ENCODE measurements around the gene HEPH. TPM values are rescaled to one million over a fixed set of nuclear protein-coding genes. Genes with fewer than 3 reads are reported as not detected.

The HEPH gene
- total and polyA plus RNA-seq, 2 experiments from 2014 or later = 10.1 to 64.7 TPM

DNA sequence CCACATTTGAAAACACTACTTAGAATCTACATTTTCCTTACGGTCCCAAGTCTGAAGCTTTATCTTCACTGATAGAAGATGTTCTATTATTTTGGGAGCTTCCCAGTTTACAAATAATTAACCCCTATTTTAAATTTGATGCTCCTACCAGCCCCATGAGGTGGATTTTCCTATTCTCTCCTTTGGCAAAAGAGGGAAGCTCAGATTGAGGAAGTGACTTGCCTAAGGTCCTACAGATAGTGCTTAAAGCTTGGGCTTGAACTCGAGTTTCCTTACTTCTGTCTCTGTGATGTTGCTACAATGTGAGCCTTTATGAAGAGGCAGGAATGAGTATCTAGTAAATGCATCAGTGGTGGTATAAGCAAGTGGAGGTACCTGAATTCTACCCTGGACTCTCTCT lies 27.5 kb downstream of the HEPH start:
- Mint-ChIP-seq H3K27ac (no peak overlapping the region), H3K9me3 (no peaks in the 10 kb centered on the region)

DNA sequence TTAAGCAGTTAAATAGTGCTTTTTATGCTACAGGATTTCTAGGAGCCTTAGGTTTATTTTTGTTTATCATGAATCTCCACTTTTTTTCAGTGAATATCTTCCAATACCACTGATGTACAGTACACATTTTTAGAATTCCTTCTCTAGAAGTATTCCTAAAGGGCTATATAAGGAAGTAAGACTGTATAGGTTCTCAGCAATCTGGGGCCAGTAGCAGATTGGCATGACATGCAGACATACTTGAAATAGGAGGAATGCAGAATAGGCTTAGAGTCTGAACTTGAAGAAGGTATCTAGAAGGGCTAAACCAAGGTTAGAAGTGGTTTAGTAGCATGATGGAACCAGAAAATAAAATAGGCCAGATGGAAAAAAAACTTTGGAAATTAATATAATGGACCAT lies 29.8 kb downstream of the HEPH start:
- ATAC-seq (no peak), DNase-seq (ENCODE audit: low spot score) (no peak)
- H3K27me3 Mint-ChIP-seq (ENCODE audit: insufficient read depth, low read depth, poor library complexity) = no peaks in the 10 kb centered on the region
- no peaks in the 10 kb centered on the region for H3K79me2 ChIP-seq (replicated peaks; ENCODE audit: insufficient read depth)
- no peaks in the 10 kb centered on the region for H3K36me3 ChIP-seq (ENCODE audit: insufficient read depth)
- H4K20me1 ChIP-seq (replicated peaks; ENCODE audit: insufficient read depth) = no peaks in the 10 kb centered on the region
- H3K4me1 ChIP-seq (ENCODE audit: insufficient read depth) = no peaks in the 10 kb centered on the region
- no peak overlapping the region for H3K27ac Mint-ChIP-seq
- no peak overlapping the region for H2AFZ ChIP-seq
- no peaks in the 10 kb centered on the region for H3K4me1 Mint-ChIP-seq
- no peaks in the 10 kb centered on the region for H3K9me2 ChIP-seq (ENCODE audit: insufficient read depth)
- H3K9me3 Mint-ChIP-seq = no peaks in the 10 kb centered on the region
- no peaks in the 10 kb centered on the region for H3K27me3 ChIP-seq (ENCODE audit: insufficient read depth)
- H3F3A ChIP-seq (replicated peaks; ENCODE audit: low read depth) = no peaks in the 10 kb centered on the region
- no peak overlapping the region for H3K4me2 ChIP-seq
- H3K27ac ChIP-seq (ENCODE audit: low read depth) = no peak overlapping the region
- no peak overlapping the region for H3K4me3 Mint-ChIP-seq
- peaks cover 50% of the 10 kb centered on the region for H3K36me3 Mint-ChIP-seq (ENCODE audit: low read depth)
- H3K4me3 ChIP-seq = no peak overlapping the region
- TF ChIP-seq NANOG (IDR thresholded peaks at IDR 0.05; ENCODE audit: borderline replicate concordance) (no peak), ZNF114 (CRISPR knock-in tag; IDR thresholded peaks at IDR 0.05) (no peak), STAT1 (IDR thresholded peaks at IDR 0.05; ENCODE audit: unreplicated experiment) (no peak), JUNB (IDR thresholded peaks at IDR 0.05; ENCODE audit: unreplicated experiment) (no peak), POLR2AphosphoS5 (IDR thresholded peaks at IDR 0.05; ENCODE audit: low read depth) (no peak), EZH2 (IDR thresholded peaks at IDR 0.05; ENCODE audit: low read depth, unreplicated experiment) (no peak), CREB1 (CRISPR knock-in tag; IDR thresholded peaks at IDR 0.05; ENCODE audit: low read depth) (no peak)
- TF ChIP-seq, protein P1, sequence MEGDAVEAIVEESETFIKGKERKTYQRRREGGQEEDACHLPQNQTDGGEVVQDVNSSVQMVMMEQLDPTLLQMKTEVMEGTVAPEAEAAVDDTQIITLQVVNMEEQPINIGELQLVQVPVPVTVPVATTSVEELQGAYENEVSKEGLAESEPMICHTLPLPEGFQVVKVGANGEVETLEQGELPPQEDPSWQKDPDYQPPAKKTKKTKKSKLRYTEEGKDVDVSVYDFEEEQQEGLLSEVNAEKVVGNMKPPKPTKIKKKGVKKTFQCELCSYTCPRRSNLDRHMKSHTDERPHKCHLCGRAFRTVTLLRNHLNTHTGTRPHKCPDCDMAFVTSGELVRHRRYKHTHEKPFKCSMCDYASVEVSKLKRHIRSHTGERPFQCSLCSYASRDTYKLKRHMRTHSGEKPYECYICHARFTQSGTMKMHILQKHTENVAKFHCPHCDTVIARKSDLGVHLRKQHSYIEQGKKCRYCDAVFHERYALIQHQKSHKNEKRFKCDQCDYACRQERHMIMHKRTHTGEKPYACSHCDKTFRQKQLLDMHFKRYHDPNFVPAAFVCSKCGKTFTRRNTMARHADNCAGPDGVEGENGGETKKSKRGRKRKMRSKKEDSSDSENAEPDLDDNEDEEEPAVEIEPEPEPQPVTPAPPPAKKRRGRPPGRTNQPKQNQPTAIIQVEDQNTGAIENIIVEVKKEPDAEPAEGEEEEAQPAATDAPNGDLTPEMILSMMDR (conservative IDR thresholded peaks at IDR 0.05; ENCODE audit: low read depth in 2 of 2) = no peak
- TF ChIP-seq, protein P2, sequence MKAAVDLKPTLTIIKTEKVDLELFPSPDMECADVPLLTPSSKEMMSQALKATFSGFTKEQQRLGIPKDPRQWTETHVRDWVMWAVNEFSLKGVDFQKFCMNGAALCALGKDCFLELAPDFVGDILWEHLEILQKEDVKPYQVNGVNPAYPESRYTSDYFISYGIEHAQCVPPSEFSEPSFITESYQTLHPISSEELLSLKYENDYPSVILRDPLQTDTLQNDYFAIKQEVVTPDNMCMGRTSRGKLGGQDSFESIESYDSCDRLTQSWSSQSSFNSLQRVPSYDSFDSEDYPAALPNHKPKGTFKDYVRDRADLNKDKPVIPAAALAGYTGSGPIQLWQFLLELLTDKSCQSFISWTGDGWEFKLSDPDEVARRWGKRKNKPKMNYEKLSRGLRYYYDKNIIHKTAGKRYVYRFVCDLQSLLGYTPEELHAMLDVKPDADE (IDR thresholded peaks at IDR 0.05) = no peak
- TF ChIP-seq, protein P3, sequence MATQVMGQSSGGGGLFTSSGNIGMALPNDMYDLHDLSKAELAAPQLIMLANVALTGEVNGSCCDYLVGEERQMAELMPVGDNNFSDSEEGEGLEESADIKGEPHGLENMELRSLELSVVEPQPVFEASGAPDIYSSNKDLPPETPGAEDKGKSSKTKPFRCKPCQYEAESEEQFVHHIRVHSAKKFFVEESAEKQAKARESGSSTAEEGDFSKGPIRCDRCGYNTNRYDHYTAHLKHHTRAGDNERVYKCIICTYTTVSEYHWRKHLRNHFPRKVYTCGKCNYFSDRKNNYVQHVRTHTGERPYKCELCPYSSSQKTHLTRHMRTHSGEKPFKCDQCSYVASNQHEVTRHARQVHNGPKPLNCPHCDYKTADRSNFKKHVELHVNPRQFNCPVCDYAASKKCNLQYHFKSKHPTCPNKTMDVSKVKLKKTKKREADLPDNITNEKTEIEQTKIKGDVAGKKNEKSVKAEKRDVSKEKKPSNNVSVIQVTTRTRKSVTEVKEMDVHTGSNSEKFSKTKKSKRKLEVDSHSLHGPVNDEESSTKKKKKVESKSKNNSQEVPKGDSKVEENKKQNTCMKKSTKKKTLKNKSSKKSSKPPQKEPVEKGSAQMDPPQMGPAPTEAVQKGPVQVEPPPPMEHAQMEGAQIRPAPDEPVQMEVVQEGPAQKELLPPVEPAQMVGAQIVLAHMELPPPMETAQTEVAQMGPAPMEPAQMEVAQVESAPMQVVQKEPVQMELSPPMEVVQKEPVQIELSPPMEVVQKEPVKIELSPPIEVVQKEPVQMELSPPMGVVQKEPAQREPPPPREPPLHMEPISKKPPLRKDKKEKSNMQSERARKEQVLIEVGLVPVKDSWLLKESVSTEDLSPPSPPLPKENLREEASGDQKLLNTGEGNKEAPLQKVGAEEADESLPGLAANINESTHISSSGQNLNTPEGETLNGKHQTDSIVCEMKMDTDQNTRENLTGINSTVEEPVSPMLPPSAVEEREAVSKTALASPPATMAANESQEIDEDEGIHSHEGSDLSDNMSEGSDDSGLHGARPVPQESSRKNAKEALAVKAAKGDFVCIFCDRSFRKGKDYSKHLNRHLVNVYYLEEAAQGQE (IDR thresholded peaks at IDR 0.05; ENCODE audit: unreplicated experiment) = no peak

More for the DNA sequence above, 27.5 kb downstream of the HEPH start:
- Histone ChIP-seq H3K27me3 (ENCODE audit: insufficient read depth) (no peaks in the 10 kb centered on the region), H2AFZ (no peak overlapping the region), H3K36me3 (ENCODE audit: insufficient read depth) (no peaks in the 10 kb centered on the region), H3K27ac (ENCODE audit: low read depth) (no peak overlapping the region), H3K4me1 (ENCODE audit: insufficient read depth) (peaks cover 7% of the 10 kb centered on the region; the same call in 1 of the 2 replicates), H3F3A (replicated peaks; ENCODE audit: low read depth) (no peaks in the 10 kb centered on the region), H3K9me2 (ENCODE audit: insufficient read depth) (no peaks in the 10 kb centered on the region), H3K79me2 (replicated peaks; ENCODE audit: insufficient read depth) (no peaks in the 10 kb centered on the region), H3K4me3 (no peak overlapping the region), H3K4me2 (no peak overlapping the region), H4K20me1 (replicated peaks; ENCODE audit: insufficient read depth) (no peaks in the 10 kb centered on the region)
- DNase-seq (ENCODE audit: low spot score) (no peak), ATAC-seq (no peak)
- Mint-ChIP-seq H3K36me3 (ENCODE audit: low read depth) (peaks cover 63% of the 10 kb centered on the region), H3K4me3 (no peak overlapping the region), H3K4me1 (peaks cover 12% of the 10 kb centered on the region), H3K27me3 (ENCODE audit: insufficient read depth, low read depth, poor library complexity) (peaks cover 3% of the 10 kb centered on the region)
- no peak for TF ChIP-seq ZNF331 (CRISPR knock-in tag; IDR thresholded peaks at IDR 0.05; ENCODE audit: low read depth)
- TF ChIP-seq EZH2phosphoT487 (IDR thresholded peaks at IDR 0.05; ENCODE audit: unreplicated experiment) = no peak
- no peak for TF ChIP-seq CREB1 (CRISPR knock-in tag; IDR thresholded peaks at IDR 0.05; ENCODE audit: low read depth)
- TF ChIP-seq, protein P3 (IDR thresholded peaks at IDR 0.05; ENCODE audit: unreplicated experiment) = no peak
